Epithelial cell of esophagus (primary cell): ENCODE results near the gene ARHGAP22.

ENCODE experiments used
- DNase-seq: peaks from one replicate; pipeline ENCODE4 v3.0.0; 2010; ENCODE audit warnings: low read depth
- H3K4me3 ChIP-seq: 2 replicates; pipeline ENCODE4 v1.5.1; 2011; ENCODE audit warnings: mild to moderate bottlenecking, low read length, control low read depth
- TF ChIP-seq, protein P1 (sequence below): IDR thresholded peaks from 2 replicates; pipeline ENCODE4 v1.5.1; 2011; ENCODE audit warnings: low read depth, mild to moderate bottlenecking, low read length, control low read depth, inconsistent platforms; ENCODE audit not compliant: insufficient read depth; ENCODE audit errors: missing control alignments

ARHGAP22 gene

DNA sequence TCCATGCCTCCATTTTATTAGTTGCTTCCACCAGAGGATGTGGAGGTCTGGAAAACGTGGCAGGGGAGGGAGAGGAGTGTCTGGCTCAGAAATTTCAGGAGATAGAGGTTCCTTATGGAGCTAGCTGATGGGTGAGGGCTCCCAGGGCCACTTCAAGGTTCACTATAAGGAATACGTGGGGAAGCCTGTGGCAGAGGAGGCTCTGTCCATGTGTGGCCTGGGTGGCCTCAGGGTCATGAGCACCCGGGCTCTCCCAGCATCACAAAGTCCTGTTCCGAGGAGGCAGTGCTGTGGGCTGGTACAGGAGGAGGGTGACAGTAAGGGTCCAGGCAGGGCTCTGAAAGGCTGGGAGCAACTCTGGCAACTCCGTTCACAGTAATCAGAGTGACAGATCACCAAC is 24.6 kb downstream of the ARHGAP22 start:
- TF ChIP-seq, protein P1, sequence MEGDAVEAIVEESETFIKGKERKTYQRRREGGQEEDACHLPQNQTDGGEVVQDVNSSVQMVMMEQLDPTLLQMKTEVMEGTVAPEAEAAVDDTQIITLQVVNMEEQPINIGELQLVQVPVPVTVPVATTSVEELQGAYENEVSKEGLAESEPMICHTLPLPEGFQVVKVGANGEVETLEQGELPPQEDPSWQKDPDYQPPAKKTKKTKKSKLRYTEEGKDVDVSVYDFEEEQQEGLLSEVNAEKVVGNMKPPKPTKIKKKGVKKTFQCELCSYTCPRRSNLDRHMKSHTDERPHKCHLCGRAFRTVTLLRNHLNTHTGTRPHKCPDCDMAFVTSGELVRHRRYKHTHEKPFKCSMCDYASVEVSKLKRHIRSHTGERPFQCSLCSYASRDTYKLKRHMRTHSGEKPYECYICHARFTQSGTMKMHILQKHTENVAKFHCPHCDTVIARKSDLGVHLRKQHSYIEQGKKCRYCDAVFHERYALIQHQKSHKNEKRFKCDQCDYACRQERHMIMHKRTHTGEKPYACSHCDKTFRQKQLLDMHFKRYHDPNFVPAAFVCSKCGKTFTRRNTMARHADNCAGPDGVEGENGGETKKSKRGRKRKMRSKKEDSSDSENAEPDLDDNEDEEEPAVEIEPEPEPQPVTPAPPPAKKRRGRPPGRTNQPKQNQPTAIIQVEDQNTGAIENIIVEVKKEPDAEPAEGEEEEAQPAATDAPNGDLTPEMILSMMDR: no peak
- no peak overlapping the region for H3K4me3 ChIP-seq
- no peak for DNase-seq

DNA sequence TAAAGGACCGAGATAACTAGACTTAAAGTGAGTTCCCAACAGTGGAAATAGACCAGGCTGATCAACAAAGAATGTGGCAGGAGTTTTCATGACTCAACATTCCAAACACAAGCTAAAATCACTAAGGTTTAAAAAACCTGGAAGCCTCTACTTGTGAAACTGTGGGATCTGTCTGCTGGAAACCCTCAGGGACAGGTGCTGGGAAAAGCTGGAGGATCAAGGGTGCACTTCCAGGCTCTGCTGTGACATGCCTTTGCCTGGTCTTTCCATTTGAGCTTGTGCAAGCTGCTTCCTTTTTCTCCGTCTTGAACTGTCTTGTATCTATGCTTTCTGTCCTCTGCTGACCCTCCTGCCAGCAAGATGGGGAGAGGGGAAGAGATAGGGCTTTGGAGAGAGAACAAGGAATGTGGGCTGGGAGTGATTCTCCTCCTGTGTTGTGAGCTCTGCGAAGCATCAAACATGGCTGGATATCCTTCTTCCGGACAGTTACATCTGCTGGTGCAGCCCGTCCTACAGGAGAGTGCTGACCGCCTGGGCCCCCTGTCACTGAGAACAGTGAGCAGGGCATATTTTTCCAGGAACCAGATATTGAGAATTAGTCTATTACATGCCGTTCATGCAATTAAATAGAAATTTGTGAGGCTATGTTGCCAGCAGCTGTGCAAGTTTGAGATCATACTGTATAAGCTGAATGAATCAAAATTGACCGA is 25.5 kb downstream of the ARHGAP22 start:
- peak; percentile 80 for DNase-seq
- no peak overlapping the region for H3K4me3 ChIP-seq
- TF ChIP-seq, protein P1: no peak

DNA sequence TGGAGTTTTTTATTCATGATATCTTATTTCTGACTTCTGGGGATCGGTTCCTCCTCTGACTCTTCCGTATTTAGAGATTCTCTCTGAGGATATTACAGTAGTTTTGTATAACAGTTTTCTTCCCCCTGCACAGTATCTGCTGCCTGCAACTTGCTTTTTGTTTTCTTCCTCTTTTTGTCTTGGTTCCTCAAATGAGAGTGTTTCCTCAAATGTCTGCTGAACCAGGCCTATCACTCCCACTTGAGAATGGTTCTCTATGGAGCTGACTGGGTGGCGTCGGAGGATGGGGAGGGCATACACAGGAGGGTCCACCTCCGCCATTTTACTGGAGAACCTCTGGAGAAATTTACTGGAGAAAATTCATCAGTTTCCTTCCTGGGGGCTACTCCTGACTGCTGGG is 27.7 kb downstream of the ARHGAP22 start:
- DNase-seq: no peak
- TF ChIP-seq, protein P1: no peak
- H3K4me3 ChIP-seq: no peak overlapping the region

DNA sequence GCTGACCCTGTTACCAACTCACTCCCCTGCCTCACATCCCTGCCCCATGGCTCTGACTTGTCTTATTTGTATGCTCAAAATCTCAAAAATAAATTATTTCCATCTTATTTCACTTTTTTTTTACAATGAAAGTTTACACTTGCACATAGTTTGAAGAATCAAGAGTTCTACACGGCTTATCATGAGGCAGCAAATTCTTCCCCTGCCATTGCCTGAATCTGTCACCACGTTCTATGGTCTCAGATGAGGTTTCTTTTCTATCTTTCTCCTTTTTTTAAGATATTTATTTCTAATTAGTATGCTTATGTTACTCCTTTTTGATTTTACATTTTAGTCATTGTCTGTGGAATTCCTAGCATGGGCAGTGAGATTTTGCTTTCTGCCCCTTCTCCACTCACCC is 28.4 kb downstream of the ARHGAP22 start:
- DNase-seq: no peak
- H3K4me3 ChIP-seq: no peak overlapping the region
- TF ChIP-seq, protein P1: no peak

DNA sequence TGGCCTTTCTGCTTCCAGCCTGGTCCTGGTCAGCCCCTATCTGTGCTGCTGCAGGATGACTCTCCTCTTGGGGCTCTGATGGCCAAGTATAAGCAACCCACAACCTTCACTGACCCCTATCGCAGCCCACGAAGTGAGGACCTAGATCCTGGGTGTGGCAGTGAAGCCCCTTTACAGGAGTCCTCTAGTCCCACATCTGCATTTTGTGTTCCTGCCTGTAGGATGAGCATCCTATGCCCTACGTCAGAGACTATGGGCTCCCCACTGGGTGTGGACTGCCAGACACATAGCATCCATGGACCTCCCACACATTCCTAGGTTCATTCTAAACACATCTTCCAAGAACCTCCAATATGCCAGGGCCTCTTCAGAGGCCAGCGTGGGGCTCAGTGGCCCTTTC is 29.0 kb downstream of the ARHGAP22 start:
- TF ChIP-seq, protein P1: no peak
- DNase-seq: no peak
- H3K4me3 ChIP-seq: no peak overlapping the region

DNA sequence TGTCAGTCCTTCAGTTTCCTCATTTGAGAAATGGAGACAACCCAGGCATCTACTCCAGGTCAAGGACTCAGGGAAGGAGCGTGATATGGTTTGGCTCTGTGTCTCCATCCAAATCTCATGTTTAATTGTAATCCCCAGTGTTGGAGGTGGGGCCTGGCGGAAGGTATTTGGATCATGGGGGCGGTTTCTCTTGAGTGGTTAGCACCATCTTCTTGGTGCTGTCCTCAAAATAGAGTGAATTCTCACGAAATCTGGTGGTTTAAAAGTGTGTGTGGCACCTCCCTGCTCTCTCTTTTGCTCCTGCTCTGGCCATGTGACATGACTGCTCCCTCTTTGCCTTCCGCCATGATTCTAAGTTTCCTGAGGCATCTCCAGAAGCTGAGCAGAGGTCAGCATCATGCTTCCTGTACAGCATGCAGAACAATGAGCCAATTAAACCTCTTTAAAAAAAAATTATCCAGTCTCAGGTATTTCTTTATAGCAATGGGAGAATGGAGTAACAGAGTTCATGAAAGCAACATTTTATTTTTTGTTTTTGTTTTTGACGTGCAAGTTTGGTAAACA is 30.0 kb downstream of the ARHGAP22 start:
- TF ChIP-seq, protein P1: no peak

DNA sequence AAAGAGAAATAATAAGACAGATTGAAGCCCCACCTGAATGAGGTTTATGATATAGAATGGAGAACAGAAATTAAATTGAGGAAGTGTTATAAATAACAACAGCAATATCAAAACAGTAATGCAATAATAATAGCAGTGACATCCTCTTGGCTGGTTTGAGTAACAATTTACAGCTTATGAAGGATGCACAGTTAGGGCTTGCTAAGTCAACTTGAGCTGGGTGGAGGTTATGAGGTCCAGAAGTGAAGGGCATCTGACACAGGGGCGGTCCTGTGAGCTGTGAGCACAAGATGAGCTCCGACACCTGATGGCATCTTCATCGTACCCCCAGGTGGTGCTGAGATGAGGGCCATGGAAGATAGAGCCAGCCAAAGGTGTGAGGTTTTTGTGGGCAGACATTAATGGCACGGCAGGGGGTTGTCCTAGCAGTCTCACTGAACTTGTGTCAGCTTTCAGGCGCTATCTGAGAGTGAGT is 30.5 kb downstream of the ARHGAP22 start:
- no peak overlapping the region for H3K4me3 ChIP-seq
- TF ChIP-seq, protein P1: no peak
- no peak for DNase-seq

More for the DNA sequence above, 30.0 kb downstream of the ARHGAP22 start:
- no peak for DNase-seq
- H3K4me3 ChIP-seq: no peak overlapping the region
